T-helper 17 cell (primary cell): Measurements from ENCODE around the gene ZNF236. TPM values are rescaled to one million over a fixed set of nuclear protein-coding genes. Genes with fewer than 3 reads are reported as not detected.
"Not testable (repeated sequence)": the region's sequence is repeated elsewhere in the genome, so short reads cannot be mapped to it uniquely, and the experiment has no call there.

Source experiments
- ATAC-seq: fragments of 150-1000 bp; cut with Tn5 transposase; 2 replicates; pipeline ENCODE4 v1.10.0; 2021; ENCODE audit warnings: mild to moderate bottlenecking, moderate library complexity
- DNase-seq, 3 donors: peaks; one replicate each; pipeline versions ENCODE4 v3.0.0 to v3.0.0-alpha.2; 2020 to 2021
- H3K9me3 ChIP-seq: one replicate; pipeline ENCODE4 v1.7.0; 2013; ENCODE audit warnings: low read length, mild to moderate bottlenecking; ENCODE audit not compliant: control insufficient read depth, poor library complexity, severe bottlenecking
- H3K27ac Mint-ChIP-seq: one replicate; pipeline ENCODE4 v1.8.0; 2022; ENCODE audit warnings: mild to moderate bottlenecking, moderate library complexity, mixed read lengths
- H3K27me3 Mint-ChIP-seq: one replicate; pipeline ENCODE4 v1.8.0; 2022; ENCODE audit warnings: mixed read lengths
- H3K36me3 Mint-ChIP-seq: one replicate; pipeline ENCODE4 v1.8.0; 2022; ENCODE audit warnings: low read depth, mixed read lengths
- H3K4me1 Mint-ChIP-seq: one replicate; pipeline ENCODE4 v1.8.0; 2022; ENCODE audit warnings: mild to moderate bottlenecking, mixed read lengths
- H3K4me3 Mint-ChIP-seq: one replicate; pipeline ENCODE4 v1.8.0; 2022; ENCODE audit warnings: mild to moderate bottlenecking, moderate library complexity, mixed read lengths
- total RNA-seq, 4 donors: library from RNA in 2 of 4; stranded (reverse) in 2 of 4; gene quantifications; one replicate each; pipeline ENCODE4 v1.2.3 and lab custom pipeline; 2022 to 2026

The ZNF236 gene
- total RNA-seq, 2 donors from 2014 or later, result 29.5 to 29.9 TPM

GRCh38 chr18:76936877-76937276, 114.5 kb downstream of the ZNF236 start:
- Mint-ChIP-seq H3K27me3 (no peaks in the 10 kb centered on the region), H3K4me1 (peaks cover 10% of the 10 kb centered on the region), H3K36me3 (peaks cover 10% of the 10 kb centered on the region), H3K27ac (no peak overlapping the region), H3K4me3 (no peak overlapping the region)
- no peak for DNase-seq
- no peak for ATAC-seq
- no peaks in the 10 kb centered on the region for H3K9me3 ChIP-seq

DNA sequence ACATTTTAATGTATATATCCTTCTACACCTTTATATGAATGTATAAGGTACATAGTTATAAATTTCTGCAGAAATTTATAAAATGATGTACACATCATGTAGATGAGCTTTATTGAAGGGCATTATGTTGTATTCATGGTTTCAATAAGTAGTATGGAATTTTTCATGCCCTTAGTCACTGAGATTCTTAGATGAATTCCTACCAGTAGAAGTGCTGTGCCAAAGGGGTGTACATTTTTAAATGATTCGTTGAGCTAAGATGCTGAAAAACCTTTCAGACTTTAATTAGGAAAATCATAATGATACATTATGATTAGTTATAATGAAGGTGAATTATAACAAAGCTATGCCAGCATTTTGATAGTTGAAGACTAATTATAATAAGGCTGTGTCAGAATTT, 115.2 kb downstream of the ZNF236 start:
- Mint-ChIP-seq H3K4me3 (no peak overlapping the region), H3K36me3 (peaks cover 5% of the 10 kb centered on the region), H3K27ac (no peak overlapping the region), H3K4me1 (peaks cover 4% of the 10 kb centered on the region), H3K27me3 (no peaks in the 10 kb centered on the region)
- ATAC-seq, result no peak
- no peaks in the 10 kb centered on the region for H3K9me3 ChIP-seq
- no peak for DNase-seq

- no peak for ATAC-seq
- Mint-ChIP-seq H3K36me3 (peaks cover 3% of the 10 kb centered on the region), H3K27ac (no peak overlapping the region)
Measured at GRCh38 chr18:76938619-76939018, 116.3 kb downstream of the ZNF236 start.

GRCh38 chr18:76941284-76941683, 118.9 kb downstream of the ZNF236 start:
- Mint-ChIP-seq H3K27me3 (no peaks in the 10 kb centered on the region), H3K4me1 (peaks cover 2% of the 10 kb centered on the region), H3K4me3 (no peak overlapping the region), H3K27ac (no peak overlapping the region), H3K36me3 (peaks cover 5% of the 10 kb centered on the region)
- ATAC-seq (no peak), DNase-seq (no peak)
- no peaks in the 10 kb centered on the region for H3K9me3 ChIP-seq

More at GRCh38 chr18:76938619-76939018, 116.3 kb downstream of the ZNF236 start:
- DNase-seq, result no peak
- no peaks in the 10 kb centered on the region for H3K27me3 Mint-ChIP-seq
- no peaks in the 10 kb centered on the region for H3K9me3 ChIP-seq
- no peak overlapping the region for H3K4me3 Mint-ChIP-seq
- H3K4me1 Mint-ChIP-seq, result peaks cover 2% of the 10 kb centered on the region

DNA sequence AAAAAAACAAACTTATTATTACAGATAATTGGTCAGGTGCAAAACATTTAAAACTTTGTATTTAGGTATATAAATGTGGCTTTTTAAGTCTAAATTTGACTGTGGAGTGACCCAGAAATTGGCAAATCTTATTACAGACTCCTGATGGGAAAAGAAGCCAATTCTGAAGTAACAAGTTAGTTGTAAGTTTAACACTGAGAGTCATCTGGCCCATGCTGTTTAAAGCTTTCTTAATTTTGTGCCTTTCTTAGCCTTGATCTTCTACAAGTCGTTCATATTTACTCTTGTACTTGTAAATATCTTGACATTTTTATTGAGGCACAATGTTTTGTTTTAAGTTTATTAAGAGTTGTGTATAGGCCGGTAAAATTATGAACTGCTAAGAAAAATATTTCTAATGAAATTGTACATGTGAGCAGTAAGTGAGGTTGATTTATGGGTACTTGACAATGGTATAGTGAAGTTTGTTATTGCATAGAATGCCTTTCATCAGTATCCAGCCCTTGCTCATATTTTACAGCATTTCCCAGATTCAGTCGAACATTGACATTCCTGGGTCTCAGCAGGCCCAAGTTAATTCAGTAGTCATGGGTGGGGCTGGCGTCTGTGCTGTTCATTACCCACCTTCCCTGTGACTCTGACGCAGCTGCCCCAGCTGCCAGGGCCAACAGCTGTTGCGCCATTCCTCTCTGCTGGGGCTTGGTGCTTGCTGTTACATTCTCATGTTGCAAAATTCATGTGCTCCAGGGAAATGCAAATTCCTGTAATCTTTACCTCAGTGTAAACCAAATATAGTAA, 121.4 kb downstream of the ZNF236 start:
- peaks cover 6% of the 10 kb centered on the region for H3K36me3 Mint-ChIP-seq
- peaks cover 17% of the 10 kb centered on the region for H3K4me1 Mint-ChIP-seq
- DNase-seq, result no peak
- ATAC-seq, result no peak
- H3K27me3 Mint-ChIP-seq, result no peaks in the 10 kb centered on the region
- no peak overlapping the region for H3K4me3 Mint-ChIP-seq
- H3K27ac Mint-ChIP-seq, result no peak overlapping the region
- H3K9me3 ChIP-seq, result no peaks in the 10 kb centered on the region

DNA sequence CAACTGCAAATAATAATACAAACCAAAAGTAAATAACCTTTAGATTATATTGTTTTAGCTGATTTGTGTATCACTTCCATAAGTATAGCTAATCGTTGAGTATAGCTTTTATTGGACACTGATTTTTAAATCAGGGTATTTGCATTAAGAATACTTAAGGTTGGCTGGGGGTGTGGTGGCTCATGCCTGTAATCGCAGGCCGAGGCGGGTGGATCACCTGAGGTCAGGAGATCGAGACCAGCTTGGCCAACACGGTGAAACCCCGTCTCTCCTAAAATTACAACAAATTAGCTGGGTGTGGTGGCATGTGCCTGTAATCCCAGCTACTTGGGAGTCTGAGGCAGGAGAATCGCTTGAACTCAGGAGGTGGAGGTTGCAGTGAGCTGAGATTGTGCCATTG, 122.0 kb downstream of the ZNF236 start:
- H3K27me3 Mint-ChIP-seq, H3K9me3 ChIP-seq, H3K36me3 Mint-ChIP-seq, ATAC-seq, H3K27ac Mint-ChIP-seq, DNase-seq, H3K4me3 Mint-ChIP-seq: not testable (repeated sequence)
- H3K4me1 Mint-ChIP-seq, result peaks cover 19% of the 10 kb centered on the region

GRCh38 chr18:76948345-76948744, 126.0 kb downstream of the ZNF236 start:
- DNase-seq (no peak), ATAC-seq (peak; percentile 30)
- Mint-ChIP-seq H3K36me3 (peaks cover 2% of the 10 kb centered on the region), H3K27me3 (no peaks in the 10 kb centered on the region), H3K4me3 (peak overlapping the region; percentile 62), H3K27ac (peak overlapping the region; percentile 29), H3K4me1 (peaks cover 26% of the 10 kb centered on the region)
- H3K9me3 ChIP-seq, result no peaks in the 10 kb centered on the region

GRCh38 chr18:76951456-76952247, 129.3 kb downstream of the ZNF236 start:
- Mint-ChIP-seq H3K4me1 (peaks cover 26% of the 10 kb centered on the region), H3K4me3 (peak overlapping the region; percentile 41), H3K36me3 (no peaks in the 10 kb centered on the region), H3K27ac (peak overlapping the region; percentile 16), H3K27me3 (no peaks in the 10 kb centered on the region)
- H3K9me3 ChIP-seq, result no peaks in the 10 kb centered on the region
- ATAC-seq (no peak), DNase-seq (no peak)

GRCh38 chr18:76952747-76953146, 130.4 kb downstream of the ZNF236 start:
- no peak for DNase-seq
- Mint-ChIP-seq H3K4me1 (peaks cover 20% of the 10 kb centered on the region), H3K36me3 (peaks cover 4% of the 10 kb centered on the region), H3K27ac (no peak overlapping the region), H3K4me3 (no peak overlapping the region), H3K27me3 (no peaks in the 10 kb centered on the region)
- ATAC-seq, result no peak
- no peaks in the 10 kb centered on the region for H3K9me3 ChIP-seq

DNA sequence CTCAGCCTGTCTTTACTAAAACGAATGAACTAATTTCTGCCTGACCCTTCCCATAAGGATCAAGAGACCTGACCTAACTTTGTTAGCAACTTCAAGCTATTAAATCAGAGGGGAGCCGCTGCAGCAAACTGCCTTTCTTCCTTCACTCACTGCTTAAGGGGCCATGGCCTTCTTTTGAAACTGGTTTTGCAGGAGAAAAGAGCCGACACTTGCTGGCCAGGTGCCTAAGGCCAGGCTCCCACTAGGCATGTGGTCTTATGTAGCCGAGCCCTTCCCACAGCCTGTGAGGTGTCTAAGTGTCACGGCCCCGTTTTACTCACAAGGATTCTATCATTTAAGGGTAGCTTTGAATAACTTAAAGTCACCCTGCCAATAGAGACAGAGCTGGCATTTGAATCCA, 130.8 kb downstream of the ZNF236 start:
- Mint-ChIP-seq H3K36me3 (peaks cover 4% of the 10 kb centered on the region), H3K4me1 (peaks cover 16% of the 10 kb centered on the region), H3K27me3 (no peaks in the 10 kb centered on the region), H3K27ac (no peak overlapping the region), H3K4me3 (no peak overlapping the region)
- H3K9me3 ChIP-seq, result no peaks in the 10 kb centered on the region
- ATAC-seq, result no peak
- DNase-seq, result no peak

GRCh38 chr18:76953583-76954233, 131.4 kb downstream of the ZNF236 start:
- no peak for ATAC-seq
- peaks cover 11% of the 10 kb centered on the region for H3K4me1 Mint-ChIP-seq
- DNase-seq, result no peak
- H3K27me3 Mint-ChIP-seq, result no peaks in the 10 kb centered on the region
- peaks cover 4% of the 10 kb centered on the region for H3K36me3 Mint-ChIP-seq
- no peak overlapping the region for H3K27ac Mint-ChIP-seq
- H3K4me3 Mint-ChIP-seq, result no peak overlapping the region
- no peaks in the 10 kb centered on the region for H3K9me3 ChIP-seq

DNA sequence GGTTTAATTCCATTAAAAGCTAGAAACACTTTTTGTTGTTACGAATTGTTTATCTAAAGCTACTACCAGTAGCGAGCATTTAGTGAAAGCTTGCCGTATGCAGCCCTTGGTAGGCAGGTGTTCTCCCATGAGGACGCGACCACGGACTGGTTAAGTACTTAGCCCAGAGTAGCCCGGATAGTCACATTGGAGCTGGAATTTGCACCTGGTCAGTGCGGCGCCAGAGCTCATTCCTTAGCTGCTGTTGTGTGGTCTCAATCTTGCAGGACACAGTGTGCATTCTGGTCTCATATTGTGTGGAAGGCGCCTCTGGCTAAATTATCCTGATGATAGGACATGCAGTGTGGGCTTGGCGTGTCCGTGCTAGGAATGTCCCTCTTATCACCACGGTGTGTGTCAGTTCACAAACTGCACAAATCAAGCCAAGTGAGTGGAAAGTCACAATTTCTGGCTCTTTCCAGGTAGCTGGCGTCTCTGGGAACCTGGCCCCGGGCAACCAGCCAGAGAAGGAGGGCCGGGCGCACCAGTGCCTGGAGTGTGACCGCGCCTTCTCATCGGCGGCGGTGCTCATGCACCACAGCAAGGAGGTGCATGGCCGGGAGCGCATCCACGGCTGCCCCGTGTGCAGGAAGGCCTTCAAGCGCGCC, 133.3 kb downstream of the ZNF236 start:
- Mint-ChIP-seq H3K36me3 (peaks cover 14% of the 10 kb centered on the region), H3K27ac (no peak overlapping the region), H3K4me3 (no peak overlapping the region), H3K27me3 (no peaks in the 10 kb centered on the region), H3K4me1 (peaks cover 8% of the 10 kb centered on the region)
- no peaks in the 10 kb centered on the region for H3K9me3 ChIP-seq
- ATAC-seq (no peak), DNase-seq (no peak)

GRCh38 chr18:76956648-76957047, 134.3 kb downstream of the ZNF236 start:
- no peaks in the 10 kb centered on the region for H3K27me3 Mint-ChIP-seq
- H3K4me1 Mint-ChIP-seq, result peaks cover 4% of the 10 kb centered on the region
- peak overlapping the region; percentile 83 for H3K27ac Mint-ChIP-seq
- no peak for DNase-seq
- no peak overlapping the region for H3K4me3 Mint-ChIP-seq
- ATAC-seq, result no peak
- no peaks in the 10 kb centered on the region for H3K9me3 ChIP-seq
- peaks cover 19% of the 10 kb centered on the region for H3K36me3 Mint-ChIP-seq
